Suprapubic skin (tissue), 4 donors: ENCODE data around the gene ALDH1A2. TPM values are rescaled to one million over a fixed set of nuclear protein-coding genes. Genes with fewer than 3 reads are reported as not detected.

ENCODE experiments used
- DNase-seq, 2 donors: peaks; one replicate each; pipeline ENCODE4 v3.0.0-alpha.2; 2019; ENCODE audit warnings: low spot score in 2 of 2
- H3K27ac ChIP-seq: fragments of 200-600 bp; sonication (generic); one replicate; pipeline ENCODE4 v1.5.1; 2019
- H3K27me3 ChIP-seq: fragments of 200-600 bp; sonication (generic); one replicate; pipeline ENCODE4 v1.5.1; 2019
- H3K36me3 ChIP-seq: fragments of 200-600 bp; sonication (generic); one replicate; pipeline ENCODE4 v1.5.1; 2019
- H3K4me1 ChIP-seq: fragments of 200-600 bp; sonication (generic); one replicate; pipeline ENCODE4 v1.5.1; 2019
- H3K4me3 ChIP-seq: fragments of 200-600 bp; sonication (generic); one replicate; pipeline ENCODE4 v1.5.1; 2019; ENCODE audit warnings: mild to moderate bottlenecking
- H3K9me3 ChIP-seq: fragments of 200-600 bp; sonication (generic); one replicate; pipeline ENCODE4 v1.5.1; 2019
- CTCF ChIP-seq, 2 donors: fragments of 200-600 bp in 1 of 2; fragments of 450-650 bp in 1 of 2; sonication (generic) in 1 of 2; IDR thresholded peaks; one replicate each; pipeline ENCODE4 v1.5.1; 2016 to 2019; ENCODE audit warnings: antibody characterized with exemption in 2 of 2, mild to moderate bottlenecking in 1 of 2, moderate library complexity in 1 of 2
- EP300 ChIP-seq: sonication (generic); formaldehyde crosslinking; IDR thresholded peaks from one replicate; pipeline ENCODE4 v1.6.1; 2017; ENCODE audit warnings: antibody characterized with exemption
- POLR2A ChIP-seq, 2 donors: fragments of 450-650 bp; IDR thresholded peaks; one replicate each; pipeline ENCODE4 v1.6.1; 2017; ENCODE audit warnings: antibody characterized with exemption in 2 of 2, mild to moderate bottlenecking in 2 of 2, moderate library complexity in 2 of 2
- POLR2AphosphoS5 ChIP-seq, 3 donors: sonication (generic); formaldehyde crosslinking; IDR thresholded peaks; one replicate each; pipeline ENCODE4 v1.6.1; 2017; ENCODE audit warnings: antibody characterized with exemption in 3 of 3
- WGBS: methylation state at CpG from one replicate; pipeline ENCODE4 v1.1.5; 2018; 5-methylcytosine and 5-hydroxymethylcytosine counted together
- total RNA-seq, 4 donors: library from RNA; depleted of rRNA; stranded (reverse); fragments of >200 nt; gene quantifications; one replicate each; pipeline ENCODE4 v1.1.0, GENCODE V29; 2016

ALDH1A2 gene
- total RNA-seq, 4 donors from 2014 or later, result 0.62 to 4.9 (median 2.6) TPM

- H3K27me3 ChIP-seq, result no peaks in the 10 kb centered on the region
Measured at GRCh38 chr15:57950381-57950946, 115.0 kb downstream of the ALDH1A2 start.

GRCh38 chr15:57949374-57949943 is 116.1 kb downstream of the ALDH1A2 start:
- Histone ChIP-seq H3K36me3 (no peaks in the 10 kb centered on the region), H3K27ac (no peak overlapping the region), H3K4me1 (no peaks in the 10 kb centered on the region), H3K4me3 (no peak overlapping the region), H3K9me3 (no peaks in the 10 kb centered on the region), H3K27me3 (no peaks in the 10 kb centered on the region)
- 87% methylated on average over 3 of the region's 3 CpGs for WGBS
- TF ChIP-seq CTCF (IDR thresholded peaks at IDR 0.05) (no peak), POLR2A (IDR thresholded peaks at IDR 0.05) (no peak), EP300 (no peak), POLR2AphosphoS5 (IDR thresholded peaks at IDR 0.05) (no peak)
- DNase-seq, result no peak

More at GRCh38 chr15:57950381-57950946, 115.0 kb downstream of the ALDH1A2 start:
- Histone ChIP-seq H3K9me3 (no peaks in the 10 kb centered on the region), H3K27ac (no peak overlapping the region), H3K36me3 (no peaks in the 10 kb centered on the region), H3K4me3 (no peak overlapping the region), H3K4me1 (no peaks in the 10 kb centered on the region)
- 80% methylated on average over 8 of the region's 8 CpGs for WGBS
- DNase-seq, result no peak
- TF ChIP-seq CTCF (IDR thresholded peaks at IDR 0.05) (no peak), EP300 (no peak), POLR2A (IDR thresholded peaks at IDR 0.05) (no peak)

- H3K4me1 ChIP-seq, result no peaks in the 10 kb centered on the region
- no peak for DNase-seq
- no peak overlapping the region for H3K27ac ChIP-seq
- no peaks in the 10 kb centered on the region for H3K9me3 ChIP-seq
- WGBS, result 65% methylated on average over 9 of the region's 9 CpGs
- TF ChIP-seq CTCF (IDR thresholded peaks at IDR 0.05), result no peak
- no peak for TF ChIP-seq POLR2AphosphoS5 (IDR thresholded peaks at IDR 0.05)
- no peak for TF ChIP-seq EP300
- no peak for TF ChIP-seq POLR2A (IDR thresholded peaks at IDR 0.05)
- H3K27me3 ChIP-seq, result no peaks in the 10 kb centered on the region
- no peak overlapping the region for H3K4me3 ChIP-seq
- no peaks in the 10 kb centered on the region for H3K36me3 ChIP-seq
Measured at GRCh38 chr15:57948351-57949289, 116.9 kb downstream of the ALDH1A2 start.

GRCh38 chr15:57947781-57948180 is 117.7 kb downstream of the ALDH1A2 start:
- Histone ChIP-seq H3K4me1 (no peaks in the 10 kb centered on the region), H3K4me3 (no peak overlapping the region), H3K27ac (no peak overlapping the region), H3K36me3 (no peaks in the 10 kb centered on the region), H3K27me3 (no peaks in the 10 kb centered on the region), H3K9me3 (no peaks in the 10 kb centered on the region)
- no peak for TF ChIP-seq POLR2A (IDR thresholded peaks at IDR 0.05)
- TF ChIP-seq EP300, result no peak
- TF ChIP-seq CTCF (IDR thresholded peaks at IDR 0.05), result no peak
- no peak for TF ChIP-seq POLR2AphosphoS5 (IDR thresholded peaks at IDR 0.05)
- no peak for DNase-seq
- WGBS, result 64% methylated on average over 3 of the region's 3 CpGs

- no peak for DNase-seq
- WGBS, result 75% methylated on average over 4 of the region's 4 CpGs
- Histone ChIP-seq H3K4me3 (no peak overlapping the region), H3K27me3 (no peaks in the 10 kb centered on the region), H3K36me3 (no peaks in the 10 kb centered on the region), H3K27ac (no peak overlapping the region), H3K9me3 (no peaks in the 10 kb centered on the region), H3K4me1 (no peaks in the 10 kb centered on the region)
- no peak for TF ChIP-seq EP300
Measured at GRCh38 chr15:57947282-57947681, 118.2 kb downstream of the ALDH1A2 start.
